Panc1 (cell line): ENCODE data around the gene SLC38A10. TPM values are rescaled to one million over a fixed set of nuclear protein-coding genes. Genes with fewer than 3 reads are reported as not detected.

Experiments
- ATAC-seq: fragments of 200-7000 bp; cut with Tn5 transposase; 2 replicates; pipeline ENCODE4 v1.9.1; 2020; ENCODE audit warnings: mild to moderate bottlenecking, moderate library complexity
- BruUV-seq: library from RNA; stranded (reverse); fragments of 400-500 nt; replicated peaks from 2 replicates; lab custom pipeline; 2021; lab: Mats Ljungman, UMichigan
- CTCF ChIA-PET: fragments of 300-600 bp; sonication (Branson Sonifier 250); formaldehyde crosslinking; loops from one replicate; lab custom pipeline; 2022; ENCODE audit warnings: antibody characterized with exemption; lab: Charles Lee
- POLR2A ChIA-PET: fragments of 300-600 bp; sonication (Branson Sonifier 250); formaldehyde crosslinking; loops from one replicate; lab custom pipeline; 2022; ENCODE audit warnings: antibody characterized with exemption; lab: Charles Lee
- DNase-seq: peaks from one replicate; pipeline ENCODE4 v3.0.0-alpha.2; 2010; ENCODE audit warnings: low read depth, low spot score
- H3K27ac ChIP-seq: 2 replicates; pipeline ENCODE4 v1.5.1; 2011; ENCODE audit warnings: mild to moderate bottlenecking, low read length, inconsistent platforms
- H3K27me3 ChIP-seq: fragments of 200-500 bp; sonication (Bioruptor generic); 2 replicates; pipeline ENCODE4 v1.6.0; 2014; ENCODE audit warnings: low read length, inconsistent platforms; ENCODE audit not compliant: control insufficient read depth, insufficient read depth
- H3K36me3 ChIP-seq: fragments of 200-500 bp; sonication (Bioruptor generic); 2 replicates; pipeline ENCODE4 v1.5.1; 2014; ENCODE audit warnings: inconsistent platforms, mild to moderate bottlenecking, low read length, moderate library complexity; ENCODE audit not compliant: control insufficient read depth, insufficient read depth
- H3K4me1 ChIP-seq: 2 replicates; pipeline ENCODE4 v1.5.1; 2011; ENCODE audit warnings: inconsistent platforms, mild to moderate bottlenecking, low read length, moderate library complexity; ENCODE audit not compliant: control insufficient read depth, insufficient read depth
- H3K4me3 ChIP-seq, 2 experiments: 2 replicates each; pipeline ENCODE4 v1.5.1; 2011 to 2012; ENCODE audit warnings: low read depth in 2 of 2, low read length in 2 of 2, mild to moderate bottlenecking in 2 of 2, inconsistent platforms in 1 of 2, moderate library complexity in 1 of 2
- H3K9me3 ChIP-seq: fragments of 200-500 bp; sonication (Bioruptor generic); 2 replicates; pipeline ENCODE4 v1.5.1; 2014; ENCODE audit warnings: low read depth, mild to moderate bottlenecking, inconsistent platforms, low read length, moderate library complexity; ENCODE audit not compliant: control insufficient read depth, insufficient read depth
- POLR2AphosphoS5 ChIP-seq: IDR thresholded peaks from 2 replicates; pipeline ENCODE4 v1.6.1; 2012; ENCODE audit warnings: mild to moderate bottlenecking, low read depth, low read length, moderate library complexity
- REST ChIP-seq, 2 experiments: IDR thresholded peaks; 2 replicates each; pipeline ENCODE4 v1.6.1; 2011 to 2012; ENCODE audit warnings: low read depth in 2 of 2, control low read depth in 1 of 2, low read length in 1 of 2, mild to moderate bottlenecking in 1 of 2, moderate library complexity in 1 of 2; ENCODE audit not compliant: insufficient read depth in 1 of 2
- SIN3A ChIP-seq: IDR thresholded peaks from 2 replicates; pipeline ENCODE4 v1.6.1; 2012; ENCODE audit warnings: low read depth, mild to moderate bottlenecking, low read length, moderate library complexity, borderline replicate concordance; ENCODE audit not compliant: insufficient read depth
- TCF7L2 ChIP-seq: IDR thresholded peaks from 2 replicates; pipeline ENCODE4 v1.6.1; 2011; ENCODE audit warnings: mild to moderate bottlenecking, low read depth, low read length, inconsistent platforms
- in situ Hi-C: cut with HindIII; loops from 2 replicates; pipeline ENCODE4 v1.10.0; 2016; ENCODE audit warnings: low sequenced_read_pairs, low pct_unique_long_range_greater_than_20kb
- intact Hi-C: fragments of 100-400 bp; cut with micrococcal nuclease; formaldehyde crosslinking; loops from one replicate; pipeline ENCODE4 v1.10.0; 2022; ENCODE audit not compliant: unreplicated experiment
- total RNA-seq: library from RNA; stranded (reverse); gene quantifications from one replicate; pipeline ENCODE4 v1.2.1, GENCODE V29; 2021; ENCODE audit not compliant: unreplicated experiment
- TF ChIP-seq, protein P1 (sequence below): fragments of 450-650 bp; IDR thresholded peaks from 2 replicates; pipeline ENCODE4 v1.5.1; 2017; ENCODE audit warnings: mild to moderate bottlenecking

Gene SLC38A10
- total RNA-seq, 1 experiment from 2014 or later: 188 TPM

DNA sequence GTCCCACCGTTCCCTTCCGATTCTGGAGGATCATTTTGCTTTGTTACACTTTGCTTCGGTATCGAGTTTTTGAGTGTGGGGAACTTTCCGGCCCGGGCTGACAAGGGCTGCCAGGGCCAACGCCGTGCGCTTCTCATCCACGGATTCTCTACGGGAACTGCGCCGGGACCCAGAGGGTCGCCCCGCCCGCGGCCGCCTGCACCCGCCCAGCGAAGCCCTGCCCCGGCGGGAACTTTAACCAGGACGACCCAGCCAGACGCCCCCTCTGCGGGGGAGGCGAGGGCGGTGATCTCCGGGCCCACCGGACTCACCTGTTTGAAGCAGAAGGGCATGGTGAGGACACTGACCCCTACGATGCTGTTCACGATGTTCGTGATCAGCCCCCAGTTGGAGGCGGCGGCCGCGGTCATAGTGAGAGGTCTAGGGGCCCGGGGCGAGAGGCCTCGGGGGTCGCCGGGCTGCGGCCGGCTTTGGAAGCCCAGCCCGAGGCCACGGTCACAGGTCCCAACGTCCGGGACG lies 536 bp downstream of the SLC38A10 start:
- ChIA-PET POLR2A (interaction anchor here (0.6 to 1.0 kb wide), 2 partner anchors 49 to 98 kb away, joined by 3 read pairs; no protein-coding TSS in a partner anchor), CTCF (no interaction called here)
- Histone ChIP-seq H3K9me3 (no peaks in the 10 kb centered on the region), H3K27ac (peak overlapping the region; percentile 97), H3K4me1 (peaks cover 32% of the 10 kb centered on the region), H3K4me3 (peak overlapping the region; percentile 80 to 94), H3K27me3 (no peaks in the 10 kb centered on the region), H3K36me3 (no peaks in the 10 kb centered on the region; the same call in none of the 2 replicates)
- no peak for DNase-seq
- in situ Hi-C loops (no loop called here), intact Hi-C loops (loop anchor here (5.0 kb wide), 2 partner anchors 43 to 108 kb away; no protein-coding TSS in a partner anchor)
- TF ChIP-seq SIN3A (no peak), POLR2AphosphoS5 (no peak), TCF7L2 (no peak), REST (IDR thresholded peaks at IDR 0.05; ENCODE audit: insufficient read depth in 1 of 2, low read depth in 2 of 2, low read length in 1 of 2) (no peak)
- TF ChIP-seq, protein P1, sequence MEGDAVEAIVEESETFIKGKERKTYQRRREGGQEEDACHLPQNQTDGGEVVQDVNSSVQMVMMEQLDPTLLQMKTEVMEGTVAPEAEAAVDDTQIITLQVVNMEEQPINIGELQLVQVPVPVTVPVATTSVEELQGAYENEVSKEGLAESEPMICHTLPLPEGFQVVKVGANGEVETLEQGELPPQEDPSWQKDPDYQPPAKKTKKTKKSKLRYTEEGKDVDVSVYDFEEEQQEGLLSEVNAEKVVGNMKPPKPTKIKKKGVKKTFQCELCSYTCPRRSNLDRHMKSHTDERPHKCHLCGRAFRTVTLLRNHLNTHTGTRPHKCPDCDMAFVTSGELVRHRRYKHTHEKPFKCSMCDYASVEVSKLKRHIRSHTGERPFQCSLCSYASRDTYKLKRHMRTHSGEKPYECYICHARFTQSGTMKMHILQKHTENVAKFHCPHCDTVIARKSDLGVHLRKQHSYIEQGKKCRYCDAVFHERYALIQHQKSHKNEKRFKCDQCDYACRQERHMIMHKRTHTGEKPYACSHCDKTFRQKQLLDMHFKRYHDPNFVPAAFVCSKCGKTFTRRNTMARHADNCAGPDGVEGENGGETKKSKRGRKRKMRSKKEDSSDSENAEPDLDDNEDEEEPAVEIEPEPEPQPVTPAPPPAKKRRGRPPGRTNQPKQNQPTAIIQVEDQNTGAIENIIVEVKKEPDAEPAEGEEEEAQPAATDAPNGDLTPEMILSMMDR: no peak
- no TSS peak for BruUV-seq
- ATAC-seq: peak; percentile 35

DNA sequence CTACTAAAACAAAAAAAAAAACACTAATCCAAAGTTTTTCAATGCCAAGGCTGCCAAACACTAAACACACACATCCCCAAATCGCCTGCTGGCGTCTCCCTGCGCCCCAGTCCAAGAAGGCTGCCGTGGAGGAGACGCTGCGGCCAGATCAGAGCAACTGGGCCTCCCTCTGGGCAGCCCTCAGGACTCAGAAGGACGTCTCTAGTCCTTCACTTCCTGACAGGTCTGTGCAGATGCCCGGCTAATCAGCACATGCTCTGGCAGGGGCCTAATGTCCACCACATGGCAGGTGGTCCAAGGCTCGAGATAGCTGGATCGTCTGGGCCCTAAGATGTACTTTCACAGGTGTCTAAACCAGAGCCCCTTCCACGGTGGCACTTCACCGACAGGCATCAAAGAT lies 2.7 kb downstream of the SLC38A10 start:
- H3K4me1 ChIP-seq: peaks cover 32% of the 10 kb centered on the region
- no peak overlapping the region for H3K4me3 ChIP-seq
- no peak overlapping the region for H3K27ac ChIP-seq
- no peaks in the 10 kb centered on the region for H3K9me3 ChIP-seq
- no peaks in the 10 kb centered on the region for H3K27me3 ChIP-seq
- in situ Hi-C loops: no loop called here
- DNase-seq (no peak), ATAC-seq (no peak)
- POLR2A ChIA-PET: interaction anchor here (0.6 kb wide), 1 partner anchor 15 kb away, joined by 6 read pairs; no protein-coding TSS in a partner anchor
- CTCF ChIA-PET: interaction anchor here (0.7 to 1.7 kb wide), 9 partner anchors 17 to 250 kb away, joined by 3 to 5 read pairs (median 3); partner anchors contain the start of gene BAHCC1
- H3K36me3 ChIP-seq: no peaks in the 10 kb centered on the region; the same call in none of the 2 replicates
- intact Hi-C loops: loop anchor here (5.0 kb wide), 1 partner anchor 110 kb away; no protein-coding TSS in a partner anchor
- no peak for TF ChIP-seq TCF7L2
- TF ChIP-seq POLR2AphosphoS5: no peak
- no peak for TF ChIP-seq REST (IDR thresholded peaks at IDR 0.05; ENCODE audit: insufficient read depth in 1 of 2, low read depth in 2 of 2, low read length in 1 of 2)
- no peak for TF ChIP-seq SIN3A
- TF ChIP-seq, protein P1: no peak
- no TSS peak for BruUV-seq
